Brain microvascular endothelial cell (primary cell): Measurements from ENCODE around the gene FGF22.

Source experiments
- DNase-seq: peaks from one replicate; pipeline ENCODE4 v3.0.0-alpha.2; 2020
- H3K27ac ChIP-seq: fragments of 250-450 bp; sonication (Bioruptor Pico); 2 replicates; pipeline ENCODE4 v1.5.1; 2020; ENCODE audit warnings: mild to moderate bottlenecking, moderate library complexity
- H3K27me3 ChIP-seq: fragments of 250-450 bp; sonication (Bioruptor Pico); replicated peaks from 2 replicates; pipeline ENCODE4 v1.5.1; 2020; ENCODE audit warnings: mild to moderate bottlenecking
- H3K36me3 ChIP-seq: fragments of 250-450 bp; sonication (Bioruptor Pico); replicated peaks from 2 replicates; pipeline ENCODE4 v1.5.1; 2020; ENCODE audit warnings: mild to moderate bottlenecking
- H3K4me3 ChIP-seq: 2 replicates; pipeline ENCODE4 v1.5.1; 2011; ENCODE audit warnings: low read depth, mild to moderate bottlenecking, control low read depth, low read length, moderate library complexity
- in situ Hi-C: cut with HindIII; loops from 2 replicates; pipeline ENCODE4 v1.10.0; 2017; ENCODE audit warnings: low sequenced_read_pairs, low pct_ligation_motif_present
- TF ChIP-seq, protein P1 (sequence below): IDR thresholded peaks from 2 replicates; pipeline ENCODE4 v1.5.1; 2011; ENCODE audit warnings: low read depth, mild to moderate bottlenecking, moderate library complexity, low read length, control low read depth, inconsistent platforms; ENCODE audit errors: missing control alignments

Gene FGF22

DNA sequence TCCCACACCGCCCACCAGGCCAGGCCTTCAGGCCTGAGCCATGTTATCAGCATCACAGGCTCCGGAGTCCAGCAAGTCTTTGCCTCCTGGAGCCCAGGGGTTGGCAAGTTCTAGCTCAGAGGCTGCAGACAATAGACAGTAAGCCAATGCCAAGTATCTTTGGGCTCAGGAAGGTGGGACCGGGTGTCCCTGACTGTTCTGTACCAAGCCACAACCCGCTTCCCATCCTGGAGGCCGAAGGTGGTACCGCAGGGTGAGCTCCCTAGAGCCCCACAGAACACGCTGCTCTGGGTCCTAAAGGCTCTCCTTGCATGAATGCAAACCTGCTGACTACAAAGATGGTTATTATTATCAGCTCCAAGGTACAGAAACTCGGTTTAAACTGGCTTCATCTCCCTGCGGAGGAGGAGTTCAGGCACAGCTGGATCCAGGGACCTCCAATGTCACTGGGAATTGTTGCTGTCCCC, 31.0 kb downstream of the FGF22 start:
- Histone ChIP-seq H3K27ac (no peak overlapping the region), H3K4me3 (no peak overlapping the region), H3K27me3 (no peaks in the 10 kb centered on the region), H3K36me3 (no peaks in the 10 kb centered on the region)
- in situ Hi-C loops = no loop called here
- TF ChIP-seq, protein P1, sequence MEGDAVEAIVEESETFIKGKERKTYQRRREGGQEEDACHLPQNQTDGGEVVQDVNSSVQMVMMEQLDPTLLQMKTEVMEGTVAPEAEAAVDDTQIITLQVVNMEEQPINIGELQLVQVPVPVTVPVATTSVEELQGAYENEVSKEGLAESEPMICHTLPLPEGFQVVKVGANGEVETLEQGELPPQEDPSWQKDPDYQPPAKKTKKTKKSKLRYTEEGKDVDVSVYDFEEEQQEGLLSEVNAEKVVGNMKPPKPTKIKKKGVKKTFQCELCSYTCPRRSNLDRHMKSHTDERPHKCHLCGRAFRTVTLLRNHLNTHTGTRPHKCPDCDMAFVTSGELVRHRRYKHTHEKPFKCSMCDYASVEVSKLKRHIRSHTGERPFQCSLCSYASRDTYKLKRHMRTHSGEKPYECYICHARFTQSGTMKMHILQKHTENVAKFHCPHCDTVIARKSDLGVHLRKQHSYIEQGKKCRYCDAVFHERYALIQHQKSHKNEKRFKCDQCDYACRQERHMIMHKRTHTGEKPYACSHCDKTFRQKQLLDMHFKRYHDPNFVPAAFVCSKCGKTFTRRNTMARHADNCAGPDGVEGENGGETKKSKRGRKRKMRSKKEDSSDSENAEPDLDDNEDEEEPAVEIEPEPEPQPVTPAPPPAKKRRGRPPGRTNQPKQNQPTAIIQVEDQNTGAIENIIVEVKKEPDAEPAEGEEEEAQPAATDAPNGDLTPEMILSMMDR = peak; percentile 39
- DNase-seq = no peak

DNA sequence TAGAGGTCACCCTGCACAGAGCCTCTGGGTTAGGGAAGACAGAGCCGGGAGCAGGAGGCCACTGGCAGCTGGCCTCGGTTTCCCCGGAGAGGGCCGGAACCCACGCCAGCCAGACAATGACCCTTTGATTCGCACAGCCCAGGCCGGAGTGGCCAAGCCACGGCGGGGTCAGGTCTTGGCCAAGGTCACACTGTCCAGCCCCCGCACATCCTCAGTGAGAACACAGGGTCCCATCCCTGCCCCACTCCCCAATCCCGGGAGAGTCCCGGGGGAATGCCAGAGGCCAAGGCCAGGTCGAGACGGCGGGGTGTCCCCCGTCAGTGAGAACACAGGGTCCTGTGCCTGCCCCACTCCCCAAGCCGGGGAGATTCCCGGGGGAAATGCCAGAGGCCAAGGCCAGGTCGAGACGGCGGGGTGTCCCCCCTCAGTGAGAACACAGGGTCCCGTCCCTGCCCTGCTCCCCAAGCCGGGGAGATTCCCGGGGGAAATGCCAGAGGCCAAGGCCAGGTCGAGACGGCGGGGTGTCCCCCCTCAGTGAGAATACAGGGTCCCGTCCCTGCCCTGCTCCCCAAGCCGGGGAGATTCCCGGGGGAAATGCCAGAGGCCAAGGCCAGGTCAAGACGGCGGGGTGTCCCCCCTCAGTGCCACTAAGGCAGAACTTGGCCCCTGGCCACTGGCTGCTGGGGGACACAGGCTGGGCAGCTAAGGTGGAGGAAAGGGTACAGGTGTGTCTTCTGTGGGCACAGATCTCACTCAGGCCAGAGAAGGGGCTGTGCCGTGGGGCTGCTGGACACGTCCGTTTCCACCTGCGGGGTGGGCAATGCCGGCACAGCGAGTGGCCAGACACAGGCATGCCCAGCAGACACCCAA, 34.8 kb downstream of the FGF22 start:
- TF ChIP-seq, protein P1 = no peak
- Histone ChIP-seq H3K27me3 (no peaks in the 10 kb centered on the region), H3K36me3 (peaks cover 7% of the 10 kb centered on the region), H3K4me3 (no peak overlapping the region), H3K27ac (no peak overlapping the region)
- DNase-seq = no peak
- in situ Hi-C loops = no loop called here

DNA sequence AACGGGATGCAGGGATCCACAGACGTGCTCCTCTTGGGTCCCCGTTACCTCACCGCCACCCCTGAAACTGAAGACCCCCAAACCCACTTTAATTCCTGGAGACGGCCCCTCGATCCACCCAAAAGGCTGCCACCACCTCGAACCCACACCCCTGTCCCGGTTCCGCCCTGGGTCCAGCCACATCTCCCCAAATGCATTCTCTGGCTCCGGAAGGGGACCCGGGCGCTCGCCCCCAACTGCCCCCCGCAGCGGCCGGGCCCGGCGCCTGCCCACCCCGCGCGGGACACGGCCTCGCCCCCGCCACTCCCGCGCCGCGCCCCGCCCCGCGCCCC, 36.3 kb downstream of the FGF22 start:
- TF ChIP-seq, protein P1 = no peak
- Histone ChIP-seq H3K27ac (peak overlapping the region; percentile 93), H3K27me3 (no peaks in the 10 kb centered on the region), H3K4me3 (peak overlapping the region; percentile 45), H3K36me3 (peaks cover 7% of the 10 kb centered on the region)
- DNase-seq = no peak
- in situ Hi-C loops = no loop called here

DNA sequence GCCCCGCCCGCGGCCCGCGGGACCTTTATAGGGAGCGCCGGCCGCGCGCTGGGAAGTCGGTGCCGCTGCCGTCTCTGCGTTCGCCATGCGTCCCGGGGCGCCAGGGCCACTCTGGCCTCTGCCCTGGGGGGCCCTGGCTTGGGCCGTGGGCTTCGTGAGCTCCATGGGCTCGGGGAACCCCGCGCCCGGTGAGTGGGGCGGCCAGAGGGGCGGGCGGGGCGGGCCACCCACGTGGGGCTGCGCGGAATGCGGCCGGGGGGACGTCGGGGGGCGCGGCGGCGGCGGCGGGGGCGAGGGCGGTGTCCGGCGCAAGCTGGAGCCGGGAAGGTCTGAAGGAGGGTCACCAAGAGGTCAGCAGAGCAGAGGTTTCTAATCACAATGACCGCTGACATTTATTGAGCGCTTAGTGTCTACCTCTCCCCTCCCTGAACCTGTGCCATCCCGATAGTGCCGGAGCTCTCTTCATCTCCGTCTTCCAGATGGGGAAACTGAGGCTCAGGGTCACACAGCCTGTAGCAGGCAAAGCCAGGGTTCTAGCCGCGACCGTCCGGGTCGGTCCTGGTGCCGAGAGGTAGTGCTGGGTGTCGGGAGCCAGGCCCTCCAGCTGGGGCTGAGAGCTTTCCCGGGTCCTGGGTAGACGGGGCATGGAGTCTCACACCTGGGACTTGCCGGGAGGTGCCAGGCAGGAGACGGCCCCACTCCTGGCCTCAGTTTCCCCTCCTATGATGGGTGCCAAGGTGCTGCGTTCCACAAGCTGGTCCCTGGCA, 36.8 kb downstream of the FGF22 start, which contains the start of gene FSTL3:
Gene FSTL3, plus strand, starts transcription at position 54 of the 767 bp plus-strand sequence. Its CDS starts 32 bp downstream, at position 86.
- H3K27ac ChIP-seq = peak within 1 kb of the TSS; percentile 93
- peak; percentile 25 for DNase-seq
- peak within 1 kb of the TSS; percentile 81 for H3K4me3 ChIP-seq
- TF ChIP-seq, protein P1 = no peak
- in situ Hi-C loops = no loop called here
- peaks cover 11% of the 10 kb centered on the region for H3K36me3 ChIP-seq
- H3K27me3 ChIP-seq = no peaks in the 10 kb centered on the region

DNA sequence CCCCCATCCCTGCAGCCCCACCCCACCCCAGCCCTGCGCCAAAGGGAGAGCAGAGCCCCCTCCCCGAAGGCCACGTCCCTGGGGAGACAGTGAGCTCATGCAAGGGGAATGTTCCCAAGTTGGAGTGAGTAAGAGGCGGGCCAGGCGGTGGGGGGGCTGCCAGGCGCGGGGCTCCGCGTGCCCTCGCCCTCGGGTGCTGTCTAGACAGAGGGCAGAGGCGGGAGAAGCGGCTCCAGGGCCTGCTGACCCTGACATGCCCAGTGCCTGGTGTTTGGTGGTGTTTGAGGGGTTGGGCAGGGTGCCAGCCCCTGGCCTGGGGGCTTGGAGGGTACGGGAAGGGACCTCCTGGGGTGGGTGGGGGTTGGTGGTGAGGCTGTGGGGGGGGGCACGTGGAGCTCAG, 37.5 kb downstream of the FGF22 start:
- peak overlapping the region; percentile 93 for H3K27ac ChIP-seq
- H3K27me3 ChIP-seq = no peaks in the 10 kb centered on the region
- TF ChIP-seq, protein P1 = no peak
- H3K4me3 ChIP-seq = peak overlapping the region; percentile 81
- in situ Hi-C loops = no loop called here
- DNase-seq = peak; percentile 83
- peaks cover 12% of the 10 kb centered on the region for H3K36me3 ChIP-seq
